ENCODE results near the gene TNFRSF1A.

GRCh38 chr12:6312529-6313325, 29.1 kb downstream of the TNFRSF1A start:
- TF ChIP-seq POLR2AphosphoS5 (IDR thresholded peaks at IDR 0.05; ENCODE audit: low read depth, low read length) (no peak), POLR2A (IDR thresholded peaks at IDR 0.05; ENCODE audit: low read depth, low read length) (no peak), TAF1 (IDR thresholded peaks at IDR 0.05; ENCODE audit: low read depth, low read length) (no peak), PAX5 (IDR thresholded peaks at IDR 0.05; ENCODE audit: insufficient read depth, low read length, severe bottlenecking) (no peak), SPI1 (IDR thresholded peaks at IDR 0.05; ENCODE audit: low read depth, low read length) (peak; percentile 24; the same call in 1 of the 2 replicates)

Data from GM12891 (cell line).